Activated gamma-delta T cell (primary cell): ENCODE measurements around the gene LMO7.

Source experiments
- DNase-seq: peaks from one replicate; lab custom pipeline; 2025; lab: John Stamatoyannopoulos, UW

LMO7 gene

DNA sequence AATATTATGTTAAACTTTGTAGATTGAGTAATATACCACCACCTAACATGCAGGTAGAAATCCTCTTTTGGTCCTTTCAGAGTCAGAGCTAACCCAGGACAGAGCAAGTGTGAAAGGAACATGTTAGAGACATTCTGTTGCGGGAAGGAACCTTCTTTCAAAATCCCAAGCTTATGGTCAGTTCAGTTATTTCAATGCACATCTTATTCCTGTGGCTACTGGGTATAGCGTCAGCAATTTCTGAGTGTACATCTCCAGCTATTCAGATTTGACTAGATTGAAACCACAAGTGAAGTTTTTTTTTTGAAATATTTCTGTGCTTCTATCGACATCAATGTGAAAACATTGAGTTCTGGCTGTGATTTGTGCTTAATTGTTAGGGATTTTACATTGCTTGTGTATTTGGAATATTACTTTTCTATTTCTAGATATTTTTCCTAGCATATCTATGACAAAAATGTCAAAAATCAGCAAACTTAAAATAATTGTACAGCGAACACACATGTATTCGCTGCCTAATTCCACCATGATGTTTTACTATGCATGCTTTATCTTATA, 165.3 kb downstream of the LMO7 start:
- DNase-seq, result no peak

DNA sequence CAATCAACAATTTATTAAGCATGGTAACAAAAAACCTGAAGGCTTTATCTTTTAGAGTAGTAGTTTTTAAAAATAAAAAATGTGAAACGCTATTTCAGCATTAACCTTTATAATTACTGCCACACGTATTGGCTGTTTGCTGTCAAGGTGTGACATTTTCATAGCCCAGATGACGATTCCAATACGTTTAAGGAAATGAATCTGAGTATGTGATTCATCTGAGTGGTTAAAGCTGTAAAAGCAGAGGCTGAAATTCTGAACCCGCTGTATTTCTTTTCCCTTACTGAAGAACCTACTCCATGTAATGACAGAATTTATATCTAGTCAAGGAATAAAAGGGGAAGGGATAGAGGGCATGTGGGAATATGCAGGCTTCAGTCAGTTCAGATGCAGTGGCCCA, 166.0 kb downstream of the LMO7 start:
- no peak for DNase-seq

DNA sequence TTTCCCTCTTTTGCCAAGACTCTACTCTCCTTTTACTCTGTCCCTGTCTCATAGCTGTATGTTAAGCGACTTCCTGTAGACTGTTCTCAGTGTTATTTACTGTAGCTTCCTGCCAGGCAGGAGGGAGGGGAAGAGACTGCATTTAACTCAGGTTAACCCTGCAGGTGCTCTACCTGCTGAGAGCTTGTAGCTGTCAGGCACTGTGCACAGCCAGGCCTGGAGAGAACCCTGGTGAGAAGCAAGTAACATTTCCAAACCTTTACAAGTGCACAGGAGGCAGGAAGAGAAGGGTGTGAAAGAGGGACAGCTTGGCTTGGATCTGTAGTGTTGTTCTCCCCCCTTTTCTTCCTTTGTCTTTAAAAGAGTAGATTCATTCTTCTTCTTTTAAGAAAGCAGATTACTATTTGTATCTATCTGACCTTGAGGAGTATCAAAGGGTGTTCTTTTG, 167.1 kb downstream of the LMO7 start:
- no peak for DNase-seq

DNA sequence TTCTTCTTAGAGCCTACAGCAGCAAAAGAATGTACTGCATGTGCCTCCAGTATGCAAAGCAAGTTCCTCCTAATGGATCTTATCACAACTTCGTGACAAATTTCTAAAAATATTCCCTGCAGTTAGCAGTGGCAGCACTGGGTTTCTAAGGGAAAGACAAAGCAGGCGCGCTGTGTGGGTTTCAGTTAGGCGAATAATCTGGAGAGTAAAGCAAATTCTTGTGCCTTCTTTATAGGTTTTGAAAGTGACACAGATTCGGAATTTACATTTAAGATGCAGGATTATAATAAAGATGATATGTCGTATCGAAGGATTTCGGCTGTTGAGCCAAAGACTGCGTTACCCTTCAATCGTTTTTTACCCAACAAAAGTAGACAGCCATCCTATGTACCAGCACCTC, 167.9 kb downstream of the LMO7 start:
- no peak for DNase-seq

DNA sequence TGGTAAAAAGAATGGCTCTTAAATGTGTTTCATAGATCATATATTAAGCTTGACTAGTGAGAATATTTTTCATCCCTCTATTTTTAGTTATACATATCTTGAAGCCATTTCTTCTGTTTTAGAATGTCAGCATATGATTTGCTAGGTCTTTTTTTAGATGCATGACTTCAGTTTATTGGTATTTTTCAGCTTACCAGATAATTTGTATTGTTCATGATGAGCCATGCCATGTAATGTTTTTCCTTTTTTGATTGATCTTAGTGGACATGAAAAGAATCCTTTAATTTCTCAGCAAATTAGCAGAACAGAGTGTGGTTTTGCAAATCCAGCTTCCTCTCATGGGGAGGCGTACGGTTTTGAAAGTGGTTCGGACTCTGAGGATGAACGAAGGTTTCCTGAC, 168.5 kb downstream of the LMO7 start:
- no peak for DNase-seq

DNA sequence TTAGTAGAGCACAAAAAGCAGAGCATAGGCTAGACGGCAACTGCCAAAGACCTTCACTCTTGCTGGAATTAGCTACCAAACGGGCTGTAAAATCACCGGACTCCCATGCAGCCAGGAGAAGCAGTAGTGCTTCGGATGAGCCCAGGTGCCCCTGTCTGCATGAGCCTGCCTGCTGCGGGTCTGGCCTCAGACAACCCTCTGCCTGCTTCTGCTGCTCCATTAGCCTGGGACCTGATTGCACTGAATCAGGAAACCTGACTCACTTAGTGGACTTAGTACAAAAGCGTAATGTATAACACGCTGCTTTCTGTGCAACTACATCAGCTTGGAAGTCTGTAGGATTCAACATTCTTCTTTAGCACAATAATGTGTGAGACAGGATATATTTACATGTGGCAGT, 170.0 kb downstream of the LMO7 start:
- no peak for DNase-seq

DNA sequence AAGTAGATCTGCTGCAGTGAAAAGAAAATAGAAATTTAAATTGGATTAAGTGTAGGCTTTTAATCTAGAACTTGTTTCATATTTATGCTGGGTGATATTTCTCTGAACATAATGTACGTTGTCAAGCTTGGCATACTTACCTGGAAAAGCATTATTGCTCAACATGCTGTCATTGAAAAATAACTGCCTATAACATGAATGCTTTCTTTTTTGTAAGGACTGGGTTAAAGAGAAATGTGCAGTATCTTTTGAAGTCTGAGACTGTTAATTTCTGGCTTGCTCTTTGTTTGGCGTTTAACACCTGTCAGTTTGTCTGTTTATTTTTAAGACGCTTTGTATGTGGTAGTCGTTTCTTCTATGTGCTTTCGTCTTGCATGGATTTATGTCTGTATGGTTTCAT, 175.2 kb downstream of the LMO7 start:
- DNase-seq, result no peak

DNA sequence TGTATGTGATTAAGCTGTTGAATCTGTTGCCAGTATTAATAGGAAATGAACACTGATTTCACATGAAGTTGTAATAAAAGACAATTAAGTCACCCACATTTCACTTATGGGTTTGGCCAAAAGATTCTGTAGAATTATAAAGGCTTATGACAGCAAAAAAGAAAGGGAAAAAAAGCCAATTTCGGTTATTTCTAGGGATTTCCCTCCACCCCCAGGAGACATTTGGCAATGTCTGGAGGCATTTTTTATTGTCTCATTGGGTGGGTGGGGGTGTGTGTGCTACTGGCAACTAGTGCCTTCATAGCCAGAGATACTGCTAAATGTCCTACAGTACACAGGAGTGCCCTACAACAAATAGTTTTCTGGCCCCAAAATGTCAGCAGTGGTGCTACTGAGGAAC, 175.7 kb downstream of the LMO7 start:
- DNase-seq, result no peak

DNA sequence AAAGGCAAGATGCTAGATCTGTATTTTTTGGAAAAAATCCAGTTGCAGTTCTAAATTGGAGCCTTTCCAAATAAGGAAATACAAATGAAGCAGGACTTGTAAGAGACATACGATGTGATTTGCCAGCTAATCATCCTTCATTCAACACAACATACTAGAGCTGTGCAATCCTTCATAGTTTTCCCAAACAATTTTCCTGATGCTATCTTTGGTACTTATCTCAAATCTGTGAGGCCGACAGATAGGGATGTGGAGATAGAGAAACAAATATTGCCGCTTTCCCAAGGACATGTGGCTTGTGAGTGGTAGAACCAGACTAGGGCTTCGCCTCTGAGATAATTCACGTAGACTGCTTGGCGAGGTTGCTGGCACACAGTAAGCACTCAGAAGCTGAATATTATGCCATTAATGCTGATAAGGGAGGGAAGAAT, 176.6 kb downstream of the LMO7 start:
- DNase-seq, result no peak

DNA sequence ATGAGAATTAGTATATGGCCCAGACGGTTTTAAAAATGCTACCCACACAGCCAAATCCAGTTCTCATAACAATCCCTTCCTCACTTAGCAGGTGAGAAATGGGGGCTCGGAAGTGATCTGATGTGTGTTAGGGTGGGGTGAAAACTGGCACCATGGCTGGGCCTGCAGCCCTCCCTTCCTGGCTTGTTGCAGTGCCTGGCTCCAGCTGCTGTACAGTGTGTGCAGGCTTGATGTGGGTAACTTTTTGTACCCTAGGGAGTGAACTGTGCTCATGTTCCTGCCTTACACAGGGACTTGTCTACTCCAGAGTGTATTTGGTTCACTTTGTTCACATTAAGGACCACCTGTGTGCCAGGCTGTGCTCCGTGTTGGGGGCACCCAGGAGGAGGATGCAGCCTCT, 177.2 kb downstream of the LMO7 start:
- no peak for DNase-seq

DNA sequence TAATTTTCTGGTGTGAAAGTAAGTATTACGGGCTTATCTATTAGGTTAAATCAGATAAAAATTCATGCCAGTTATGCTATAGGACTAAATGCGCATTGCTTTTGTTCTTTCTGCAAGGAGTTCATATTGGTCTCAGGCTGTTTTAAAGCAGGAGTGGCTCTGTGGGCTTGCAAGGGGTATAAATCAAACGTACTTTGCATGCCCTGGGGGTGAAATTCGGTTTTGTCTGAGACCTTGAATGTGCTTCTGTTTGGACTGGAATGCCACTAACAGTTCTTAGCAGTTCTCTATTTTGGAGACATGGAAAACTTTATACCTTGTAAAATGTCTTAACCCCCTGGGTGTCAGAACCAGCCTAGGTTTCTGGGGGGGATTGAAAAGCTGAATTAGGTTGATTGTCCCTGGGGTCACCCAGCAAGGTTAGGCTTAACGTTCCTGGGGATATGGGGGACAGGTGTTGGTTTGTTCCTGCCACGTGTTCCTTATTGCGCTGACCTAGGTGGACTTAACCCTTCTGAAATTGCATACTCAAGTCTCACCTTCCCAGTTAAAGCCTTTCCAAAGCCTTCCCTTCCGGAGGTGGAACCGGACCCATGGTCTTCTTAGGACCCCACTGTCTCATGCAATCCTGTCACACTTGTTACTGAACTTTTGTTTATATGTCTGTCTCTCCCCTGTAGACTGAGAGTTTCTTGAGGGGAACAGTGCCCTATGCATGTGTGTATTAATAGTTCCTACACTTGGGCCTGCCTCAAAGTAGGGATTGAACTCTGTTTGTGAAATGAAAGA, 182.2 kb downstream of the LMO7 start:
- no peak for DNase-seq

DNA sequence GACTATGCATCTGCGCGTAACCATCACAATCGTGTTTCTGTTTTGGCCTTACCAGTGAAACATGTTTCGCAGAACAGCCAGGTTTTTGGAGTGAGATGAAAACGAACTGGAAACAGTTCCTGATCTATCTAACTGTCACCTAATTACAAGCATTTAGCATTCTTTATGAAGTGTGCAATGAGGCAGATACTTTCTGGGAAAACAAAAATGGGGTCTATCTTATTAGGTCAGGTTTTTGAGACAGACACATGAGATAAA, 182.8 kb downstream of the LMO7 start:
- no peak for DNase-seq

DNA sequence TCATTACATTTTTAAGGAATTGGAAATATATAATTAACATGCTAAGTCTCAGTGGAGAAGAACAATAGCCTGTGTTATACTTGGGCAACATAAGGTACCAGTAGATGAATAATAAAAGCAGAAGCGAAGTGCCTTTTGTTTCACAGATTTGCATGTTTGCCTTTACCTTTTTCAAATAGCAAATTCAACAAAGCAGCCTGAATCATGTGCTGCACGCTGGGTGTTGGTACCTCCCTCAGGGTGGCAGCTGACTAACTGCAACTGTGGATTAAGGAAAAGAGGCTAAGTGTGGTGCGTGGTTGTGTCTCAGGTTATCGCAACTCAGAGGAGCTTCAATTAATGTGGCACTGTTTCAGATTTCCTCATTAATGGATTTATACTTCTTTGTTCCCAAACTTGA, 189.0 kb downstream of the LMO7 start:
- no peak for DNase-seq

DNA sequence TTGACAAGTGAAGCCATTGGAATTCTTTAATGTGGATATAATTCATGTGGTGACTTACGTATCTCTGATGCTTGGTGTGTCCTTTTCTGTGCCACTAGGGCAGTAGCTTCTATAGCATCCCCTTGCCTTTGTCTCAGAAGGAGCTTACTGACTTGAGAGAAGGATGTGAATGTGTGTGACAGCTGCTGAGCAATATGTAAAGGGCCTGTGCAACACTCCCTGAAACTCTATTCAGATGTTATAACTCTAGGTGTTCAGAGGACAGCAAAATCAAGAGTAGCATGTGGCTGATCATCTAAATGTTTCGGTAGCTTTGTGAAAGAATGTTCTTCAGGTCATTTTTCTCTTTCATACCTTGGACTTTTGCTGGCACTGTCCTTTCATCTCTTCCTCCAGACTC, 189.5 kb downstream of the LMO7 start:
- DNase-seq, result no peak

DNA sequence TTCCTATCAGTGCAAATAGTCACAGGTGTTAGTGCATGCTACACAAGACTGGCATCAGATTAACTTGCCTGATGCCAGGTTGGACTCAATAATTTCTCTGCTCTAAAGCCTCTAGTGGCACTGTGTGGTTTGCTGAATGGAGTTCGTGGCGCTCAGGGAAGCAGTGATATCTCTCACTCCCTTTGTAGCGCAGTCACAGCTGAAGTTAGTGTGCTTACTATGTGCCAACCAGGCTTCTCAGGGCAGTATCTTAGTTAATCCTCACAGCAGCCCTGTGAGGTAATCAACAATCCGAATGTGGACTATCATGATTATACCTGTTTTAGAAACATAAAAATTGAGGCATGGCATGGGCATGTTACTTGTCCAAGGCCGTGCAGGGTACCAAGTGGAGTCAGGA, 190.3 kb downstream of the LMO7 start:
- DNase-seq, result no peak

DNA sequence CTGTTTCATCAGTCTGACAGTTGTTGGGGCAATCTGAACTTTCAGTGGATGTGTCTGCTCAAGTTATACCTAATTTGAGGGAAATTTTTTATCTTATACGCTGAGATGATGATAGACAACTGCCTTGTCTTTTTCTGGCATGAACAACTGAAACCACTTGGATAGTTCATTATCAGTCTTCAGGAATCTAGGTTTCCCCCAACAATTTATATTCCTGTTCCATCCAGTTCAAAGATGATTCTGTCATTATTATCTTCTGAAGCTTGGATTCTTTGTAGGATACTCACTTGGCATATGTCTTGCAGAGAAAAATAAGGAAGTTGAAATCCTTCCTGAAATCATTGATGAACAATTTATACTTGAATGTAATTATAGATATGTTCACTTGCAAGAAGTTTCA, 193.7 kb downstream of the LMO7 start:
- DNase-seq, result no peak

DNA sequence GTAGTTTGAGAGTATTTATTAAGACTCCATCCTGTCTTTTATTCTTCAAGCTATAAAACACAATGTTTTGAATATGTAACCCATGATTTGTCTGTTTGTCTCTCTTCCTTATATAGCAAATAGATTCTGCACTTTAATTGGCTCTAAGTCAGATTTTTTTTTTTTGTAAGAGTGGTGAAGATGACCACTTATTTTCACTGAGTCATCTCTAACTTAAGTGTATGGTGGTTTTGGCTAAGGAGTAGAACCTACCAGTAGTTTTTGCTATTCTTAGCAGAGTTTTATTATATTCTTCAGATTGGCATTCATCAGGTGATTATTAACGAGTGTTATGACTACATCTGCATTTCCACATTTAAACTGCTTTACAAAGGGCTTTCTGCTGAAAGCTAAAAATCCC, 194.7 kb downstream of the LMO7 start:
- DNase-seq, result no peak

DNA sequence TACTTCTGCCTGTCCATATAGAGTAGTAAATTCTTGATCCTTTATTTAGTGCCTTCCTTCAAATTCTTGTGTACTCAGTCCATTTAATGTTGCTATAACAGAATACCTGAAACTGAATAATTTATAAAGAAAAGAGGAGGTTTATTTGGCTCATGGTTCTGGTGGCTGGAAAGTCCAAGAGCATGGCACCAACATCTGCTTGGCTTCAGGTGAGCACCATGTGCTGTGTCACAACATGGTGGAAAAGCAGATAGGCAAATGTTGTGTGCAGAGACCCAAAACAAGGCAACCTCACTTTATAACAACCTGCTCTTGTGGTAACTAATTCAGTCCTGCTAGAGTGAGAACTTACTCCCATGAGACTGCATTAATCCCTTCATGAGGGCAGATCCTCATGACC, 195.3 kb downstream of the LMO7 start:
- DNase-seq, result no peak

DNA sequence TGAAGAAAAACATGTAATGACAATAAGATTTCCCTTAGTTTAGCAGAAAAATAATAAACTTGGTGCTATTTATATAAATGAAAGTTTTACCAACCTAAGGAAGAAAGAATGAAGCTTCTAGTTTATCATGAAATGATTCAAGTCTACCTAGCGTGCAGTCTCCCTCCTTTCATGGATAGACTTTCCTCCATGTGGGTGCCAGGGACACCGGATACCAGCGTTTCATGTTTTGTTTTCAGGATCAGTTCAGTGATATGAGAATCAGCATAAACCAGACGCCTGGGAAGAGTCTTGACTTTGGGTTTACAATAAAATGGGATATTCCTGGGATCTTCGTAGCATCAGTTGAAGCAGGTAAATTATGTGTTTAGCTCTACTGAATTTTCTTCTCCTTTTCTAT, 196.7 kb downstream of the LMO7 start:
- DNase-seq, result no peak

DNA sequence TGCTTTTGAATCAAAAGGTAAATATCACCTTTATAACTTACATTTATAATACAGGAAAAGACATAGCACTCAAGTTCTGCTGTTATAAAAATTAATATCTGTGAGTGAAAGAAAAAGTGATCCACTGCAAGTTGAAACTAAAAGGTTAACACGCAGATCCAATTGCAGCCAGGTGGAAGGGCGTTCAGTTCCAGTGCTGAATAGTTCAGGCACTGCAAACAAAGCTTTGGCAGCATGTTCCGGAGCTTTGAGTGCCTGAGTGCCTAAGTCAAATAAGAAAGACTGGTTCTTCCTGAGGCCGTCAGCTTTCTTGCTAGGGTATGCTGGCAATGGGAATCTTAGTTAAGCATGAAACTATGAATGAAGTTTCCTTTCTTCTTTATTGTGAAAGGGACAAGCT, 200.3 kb downstream of the LMO7 start:
- no peak for DNase-seq

DNA sequence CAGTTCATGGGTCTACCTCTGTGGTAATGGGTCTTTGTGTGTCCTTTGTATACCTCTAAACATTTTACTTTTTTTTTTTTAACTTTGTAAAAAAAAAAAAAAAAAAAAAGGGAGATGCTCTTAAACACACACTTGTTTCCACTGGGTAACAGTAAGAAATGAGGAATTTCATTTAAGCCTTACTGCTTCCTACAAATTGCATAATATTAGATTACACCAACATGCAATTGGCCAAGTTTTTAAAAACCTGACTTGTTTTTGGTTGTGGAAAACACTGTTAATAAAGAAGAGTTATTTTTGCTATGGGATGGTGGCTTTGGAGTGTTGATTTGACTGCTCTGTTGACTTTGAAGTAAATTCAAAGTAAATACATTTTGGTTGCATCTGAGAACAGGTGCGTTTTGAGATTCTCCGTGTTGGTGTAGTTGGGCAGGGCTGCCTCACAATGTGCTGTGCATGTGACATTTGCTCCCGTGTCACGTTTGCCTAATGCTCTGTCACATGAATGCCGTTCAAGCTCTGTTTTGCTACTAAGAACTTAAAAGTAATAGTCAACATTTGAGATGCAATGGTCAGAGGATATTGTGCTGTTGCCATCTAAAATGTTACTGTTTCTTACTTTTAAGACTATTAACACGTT, 202.4 kb downstream of the LMO7 start:
- no peak for DNase-seq

DNA sequence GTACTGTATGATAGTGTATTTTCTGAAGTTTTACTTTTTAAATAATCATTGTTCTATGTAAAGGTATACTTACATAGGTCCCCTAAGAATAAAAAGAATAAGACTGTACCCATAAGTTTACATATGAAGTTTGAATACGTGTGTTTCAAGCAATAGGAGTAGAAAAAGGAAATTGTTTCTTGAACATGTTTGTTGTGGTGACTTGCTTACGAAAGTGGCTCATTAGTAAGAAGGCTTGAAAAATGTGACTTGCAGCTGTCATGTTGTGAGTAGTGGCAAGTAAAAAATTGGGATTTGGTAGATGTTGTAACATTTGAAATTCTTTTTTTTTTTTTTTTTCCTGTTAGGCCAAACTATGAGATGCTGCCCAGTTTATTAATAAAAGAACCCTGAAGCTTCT, 203.3 kb downstream of the LMO7 start:
- DNase-seq, result no peak

DNA sequence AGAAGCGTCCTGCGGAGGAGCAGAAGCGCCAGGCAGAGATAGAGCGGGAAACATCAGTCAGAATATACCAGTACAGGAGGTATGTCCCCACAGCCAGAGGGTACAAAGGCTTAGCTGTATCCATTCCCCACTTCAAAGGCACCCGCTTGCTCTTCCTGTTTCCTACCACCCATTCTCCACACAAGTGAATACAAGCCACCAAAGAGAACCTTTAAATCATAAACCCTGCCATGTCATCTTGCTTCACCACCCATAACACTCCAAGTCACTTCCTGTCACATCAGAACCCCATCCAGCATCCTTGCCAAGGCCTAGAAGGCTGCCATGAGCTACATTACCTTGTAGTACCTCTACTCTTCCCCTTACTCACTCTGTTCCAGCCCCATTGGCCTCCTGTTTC, 205.8 kb downstream of the LMO7 start:
- DNase-seq, result no peak

DNA sequence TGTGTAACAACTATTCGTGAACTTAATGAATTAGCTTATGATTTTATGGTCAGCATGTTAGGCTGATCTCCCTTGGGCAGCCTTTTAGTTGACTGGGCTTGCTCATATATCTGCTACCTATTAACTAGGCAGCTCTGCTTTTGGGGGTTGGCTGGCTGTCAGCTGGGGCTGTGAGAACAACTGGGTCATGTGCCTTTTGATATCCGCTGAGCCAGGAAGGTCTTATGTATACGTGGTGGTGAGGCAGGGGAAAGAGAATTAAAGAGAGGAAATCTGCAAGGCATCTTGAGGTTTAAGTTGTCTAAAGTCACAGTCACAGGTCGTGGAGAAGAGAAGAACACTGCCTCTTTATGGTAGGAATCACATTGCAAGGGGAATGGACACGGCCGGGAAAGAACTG, 206.9 kb downstream of the LMO7 start:
- DNase-seq, result no peak
